AG08396 (cell line): Measurements from ENCODE around the gene KRT86.
"Not testable (repeated sequence)": the region's sequence is repeated elsewhere in the genome, so short reads cannot be mapped to it uniquely, and the experiment has no call there.

Experiments
- DNase-seq: peaks from one replicate; pipeline ENCODE4 v3.0.0; 2012; ENCODE audit warnings: low spot score, mixed read lengths

KRT86 gene

GRCh38 chr12:52338241-52338960, 64.0 kb downstream of the KRT86 start:
- no peak for DNase-seq

- no peak for DNase-seq
Measured at GRCh38 chr12:52341066-52341580, 66.7 kb downstream of the KRT86 start.

- DNase-seq: no peak
Measured at GRCh38 chr12:52342781-52343490, 68.5 kb downstream of the KRT86 start.

DNA sequence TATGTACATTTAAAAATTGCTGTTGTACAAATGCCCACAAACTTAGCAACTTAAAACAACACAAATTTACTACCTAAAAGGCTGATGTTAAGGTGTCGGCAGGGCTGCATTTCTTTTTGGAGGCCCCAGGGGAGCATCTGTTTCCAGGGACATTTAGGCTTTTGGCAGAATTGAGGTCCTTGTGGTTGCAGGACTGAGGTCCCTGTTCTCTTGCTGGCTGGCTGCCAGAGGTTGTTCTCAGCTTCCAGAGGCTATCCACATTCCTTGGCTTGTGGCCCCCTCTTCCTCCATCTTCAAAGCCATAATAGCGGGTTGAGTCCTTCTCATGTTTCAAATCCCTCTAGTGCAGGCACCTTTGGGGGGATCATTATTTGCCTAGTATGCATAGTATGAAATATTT, 69.1 kb downstream of the KRT86 start:
- no peak for DNase-seq

DNA sequence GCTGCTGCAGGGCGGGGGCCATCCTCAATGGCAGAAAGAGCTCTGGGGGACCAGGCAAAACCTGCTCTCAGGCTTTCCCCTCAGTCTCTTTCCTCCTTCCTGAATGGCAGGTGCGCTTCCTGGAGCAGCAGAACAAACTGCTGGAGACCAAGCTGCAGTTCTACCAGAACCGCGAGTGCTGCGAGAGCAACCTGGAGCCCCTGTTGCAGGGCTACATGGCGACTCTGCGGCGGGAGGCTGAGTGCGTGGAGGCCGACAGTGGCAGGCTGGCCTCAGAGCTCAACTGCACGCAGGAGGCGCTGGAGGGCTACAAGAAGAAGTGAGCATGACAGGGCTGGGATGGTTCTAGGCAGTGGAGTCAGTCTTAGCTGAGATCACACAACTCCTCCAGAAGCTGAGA, 69.7 kb downstream of the KRT86 start:
- no peak for DNase-seq

DNA sequence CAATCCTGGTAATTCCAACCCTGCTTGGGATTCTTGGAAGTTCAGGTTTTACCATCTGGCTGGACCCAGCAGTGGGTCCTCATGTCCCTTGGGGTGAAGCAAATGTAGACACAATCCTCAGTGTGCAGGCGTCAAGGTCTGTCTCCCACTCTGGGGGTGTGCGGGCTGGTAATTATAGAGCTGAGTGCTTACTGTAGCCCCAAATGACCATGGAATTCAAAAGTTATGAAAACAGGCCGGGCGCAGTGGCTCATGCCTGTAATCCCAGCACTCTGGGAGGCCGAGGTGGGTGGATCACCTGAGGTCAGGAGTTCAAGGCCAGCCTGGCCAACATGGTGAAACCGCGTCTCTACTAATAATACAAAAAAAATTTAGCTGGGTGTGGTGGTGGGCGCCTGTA, 70.6 kb downstream of the KRT86 start:
- not testable (repeated sequence) for DNase-seq

- no peak for DNase-seq
Measured at GRCh38 chr12:52346593-52346992, 72.1 kb downstream of the KRT86 start.

- no peak for DNase-seq
Measured at GRCh38 chr12:52347016-52347415, 72.6 kb downstream of the KRT86 start.

DNA sequence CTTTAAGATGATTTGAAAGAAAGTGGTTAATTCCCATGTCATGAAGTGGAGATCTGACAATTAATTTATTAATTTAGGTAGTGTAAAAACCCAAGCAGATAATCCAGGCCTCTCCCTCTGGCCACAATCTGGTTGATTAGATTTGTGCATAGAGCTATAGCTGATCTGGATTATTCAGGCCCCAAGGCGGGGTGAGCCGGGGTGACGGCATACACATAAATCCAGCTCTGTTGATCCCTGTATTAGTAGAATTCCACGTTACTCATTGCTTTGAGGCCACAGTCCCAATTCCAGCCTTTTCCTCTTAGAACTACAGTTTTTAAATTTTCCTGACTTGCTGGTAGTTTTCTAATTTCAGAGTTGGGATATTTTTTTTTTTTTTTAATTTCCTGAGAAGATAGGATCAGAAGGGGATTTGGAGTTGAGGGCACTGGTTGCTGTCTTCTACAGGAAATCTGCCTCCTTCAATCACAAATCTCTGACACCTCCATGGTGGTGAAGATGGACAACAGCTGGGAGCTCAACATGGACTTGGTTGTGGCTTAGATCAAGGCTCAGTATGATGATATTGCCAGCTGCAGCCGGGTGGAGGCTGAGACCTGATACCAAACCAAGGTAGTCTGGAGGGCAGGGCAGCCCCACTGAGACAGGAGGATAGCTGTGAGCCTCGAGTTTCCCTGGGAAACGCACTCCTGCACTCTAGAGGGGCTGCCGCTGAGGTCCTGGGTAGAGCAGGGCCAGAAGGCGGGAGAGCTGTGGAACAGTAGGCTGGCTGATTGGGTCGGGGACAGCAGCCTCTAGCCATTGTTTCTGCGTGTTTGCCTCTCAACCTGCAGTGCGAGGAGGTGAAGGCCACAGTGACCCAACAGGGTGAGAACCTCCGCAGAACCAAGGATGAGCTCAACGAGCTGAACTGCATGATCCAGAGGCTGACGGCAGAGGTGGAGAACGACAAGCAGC, 73.4 kb downstream of the KRT86 start:
- DNase-seq: no peak

DNA sequence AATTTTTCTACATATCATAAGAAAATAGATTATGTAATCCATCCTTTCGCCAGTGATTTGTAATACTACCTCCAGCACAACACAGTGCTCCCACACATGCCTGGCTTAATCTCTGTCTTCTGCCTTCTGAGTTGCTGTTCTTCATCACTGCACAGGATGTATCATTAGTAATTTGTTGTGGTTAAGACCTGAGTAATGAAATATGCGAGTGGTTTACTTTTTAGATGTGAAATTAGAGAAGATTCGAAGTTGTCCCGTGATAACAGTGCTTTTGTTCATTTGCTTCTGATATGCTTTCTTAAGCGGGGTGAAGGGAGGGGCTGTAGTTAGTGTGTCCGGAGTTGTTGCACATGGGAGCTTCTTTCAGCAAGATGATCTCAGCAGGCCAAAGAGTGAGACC, 74.8 kb downstream of the KRT86 start:
- DNase-seq: no peak

DNA sequence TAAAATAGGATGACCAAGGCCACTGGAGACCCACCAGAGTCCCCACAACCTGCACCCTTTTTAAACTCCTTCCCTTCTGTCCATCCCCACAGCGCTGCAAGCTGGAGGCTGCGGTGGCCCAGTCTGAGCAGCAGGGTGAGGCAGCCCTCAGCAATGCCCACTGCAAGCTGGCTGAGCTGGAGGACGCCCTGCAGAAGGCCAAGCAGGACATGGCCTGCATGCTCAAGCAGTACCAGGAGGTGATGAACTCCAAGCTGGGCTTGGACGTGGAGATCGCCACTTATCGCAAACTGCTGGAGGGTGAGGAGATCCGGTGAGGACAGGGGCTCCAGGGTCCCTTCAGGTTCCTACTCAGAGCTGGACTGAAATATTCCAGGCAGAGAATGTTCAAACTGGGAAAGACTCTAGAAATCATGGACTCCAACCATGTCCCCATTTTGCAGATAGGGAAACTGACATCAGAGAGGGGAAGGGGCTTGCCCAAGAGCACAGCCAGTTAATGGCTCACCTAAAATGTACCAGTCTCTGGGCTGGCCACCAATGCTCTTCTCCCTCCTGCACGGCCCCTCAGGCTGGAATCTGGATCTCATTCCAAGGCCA, 75.7 kb downstream of the KRT86 start:
- no peak for DNase-seq

DNA sequence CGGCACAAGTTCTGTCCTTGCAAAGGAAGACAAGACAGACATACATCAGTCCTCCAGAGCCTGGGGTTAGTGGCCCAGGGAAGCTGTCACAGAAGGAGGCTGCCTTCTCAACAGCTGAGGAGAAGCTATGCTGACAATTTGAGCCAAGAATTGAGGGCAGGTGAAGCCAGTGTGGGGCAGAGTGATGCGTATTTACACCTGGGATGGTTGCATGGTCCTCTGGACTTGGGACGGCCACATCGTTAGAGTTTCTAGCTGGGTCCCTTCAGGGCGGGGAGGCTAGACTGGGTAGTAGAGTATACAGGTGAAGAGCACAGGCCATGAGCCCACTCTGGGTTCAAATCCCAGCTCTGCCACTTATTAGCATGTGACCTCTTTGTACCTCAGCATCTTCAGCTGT, 76.3 kb downstream of the KRT86 start:
- no peak for DNase-seq

- no peak for DNase-seq
Measured at GRCh38 chr12:52351196-52352059, 77.0 kb downstream of the KRT86 start.

DNA sequence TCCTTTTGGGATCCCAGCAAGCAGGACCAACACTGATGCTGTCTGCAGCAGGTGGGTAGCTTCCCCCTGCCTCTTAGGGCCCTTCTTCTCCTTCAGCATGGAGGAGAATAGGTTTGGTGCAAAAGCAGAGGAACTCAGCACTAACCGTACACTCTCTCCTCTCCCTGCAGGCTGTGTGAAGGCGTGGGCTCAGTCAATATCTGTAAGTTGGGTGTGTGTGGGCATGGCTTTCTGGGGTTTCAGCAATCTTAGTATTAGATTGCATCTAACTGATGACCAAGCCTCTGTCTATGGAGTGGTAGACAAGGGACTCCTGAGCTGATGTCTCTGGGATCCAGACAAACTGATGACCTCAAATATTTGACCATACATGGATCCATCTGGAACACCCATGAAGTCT, 78.5 kb downstream of the KRT86 start:
- no peak for DNase-seq

- no peak for DNase-seq
Measured at GRCh38 chr12:52353766-52354165, 79.3 kb downstream of the KRT86 start.

GRCh38 chr12:52354200-52354599, 79.8 kb downstream of the KRT86 start:
- DNase-seq: no peak

DNA sequence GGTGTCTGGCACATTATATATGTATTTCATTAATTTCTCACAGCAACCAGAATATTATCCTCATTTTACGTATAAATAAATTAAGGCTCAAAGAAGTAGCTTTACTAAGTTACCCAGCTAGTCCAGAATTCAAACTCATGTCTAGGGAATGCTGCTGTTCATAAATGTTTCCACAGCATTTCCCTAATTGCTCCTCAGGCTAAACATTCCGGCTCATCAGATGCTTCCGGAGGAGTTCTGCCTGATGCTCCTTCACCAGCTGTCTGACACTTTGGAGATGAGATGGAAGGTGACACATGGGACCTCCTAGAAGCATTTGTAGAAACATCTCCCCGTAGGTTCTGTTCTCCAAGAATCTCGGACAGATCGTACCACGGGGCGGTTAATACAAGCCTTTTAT, 80.7 kb downstream of the KRT86 start:
- no peak for DNase-seq

GRCh38 chr12:52356031-52356761, 81.8 kb downstream of the KRT86 start:
- no peak for DNase-seq

GRCh38 chr12:52356762-52357580, 82.5 kb downstream of the KRT86 start:
- DNase-seq: no peak
